IMR-90 (cell line): ENCODE data around the gene TMEM60. TPM values are rescaled to one million over a fixed set of nuclear protein-coding genes. Genes with fewer than 3 reads are reported as not detected.

ENCODE experiments used
- ATAC-seq: fragments of 200-7000 bp; cut with Tn5 transposase; 2 replicates; pipeline ENCODE4 v1.9.1; 2020; ENCODE audit warnings: low read depth, mild to moderate bottlenecking, moderate library complexity
- BruUV-seq: library from RNA; stranded (reverse); fragments of 400-500 nt; replicated peaks from 2 replicates; lab custom pipeline; 2021; lab: Mats Ljungman, UMichigan
- CTCF ChIA-PET: fragments of 300-600 bp; formaldehyde crosslinking; extraction: SDS; loops from one replicate; lab custom pipeline; 2021; ENCODE audit warnings: antibody characterized with exemption; lab: Yijun Ruan, JAX
- POLR2A ChIA-PET: fragments of 300-600 bp; sonication (Branson Sonifier 250); formaldehyde crosslinking; loops from one replicate; lab custom pipeline; 2022; ENCODE audit warnings: antibody characterized with exemption; ENCODE audit not compliant: unreplicated experiment; lab: Charles Lee
- DNase-seq: peaks from one replicate; pipeline ENCODE4 v3.0.0; 2013
- H2AFZ ChIP-seq: replicated peaks from 2 replicates; pipeline ENCODE3; 2013; ENCODE audit warnings: low read length, mild to moderate bottlenecking; ENCODE audit not compliant: poor library complexity
- H2AK5ac ChIP-seq: 2 replicates; pipeline ENCODE4 v1.6.1; 2013; ENCODE audit warnings: low read depth, low read length, inconsistent platforms
- H2AK9ac ChIP-seq: replicated peaks from 2 replicates; pipeline ENCODE3; 2013; ENCODE audit warnings: mild to moderate bottlenecking, low read depth, low read length, moderate library complexity; ENCODE audit not compliant: poor library complexity
- H2BK120ac ChIP-seq: 2 replicates; pipeline ENCODE4 v1.6.1; 2013; ENCODE audit warnings: low read depth, low read length, inconsistent platforms
- H2BK15ac ChIP-seq: 3 replicates; pipeline ENCODE4 v1.6.1; 2013; ENCODE audit warnings: low read depth, low read length, inconsistent platforms
- H2BK20ac ChIP-seq: 2 replicates; pipeline ENCODE4 v1.6.1; 2013; ENCODE audit warnings: low read depth, mild to moderate bottlenecking, inconsistent platforms, low read length, moderate library complexity
- H2BK5ac ChIP-seq: 2 replicates; pipeline ENCODE4 v1.6.1; 2013; ENCODE audit warnings: mild to moderate bottlenecking, low read depth, low read length, inconsistent platforms; ENCODE audit not compliant: poor library complexity, severe bottlenecking
- H3K14ac ChIP-seq: replicated peaks from 2 replicates; pipeline ENCODE4 v1.6.1; 2013; ENCODE audit warnings: low read depth, low read length, inconsistent platforms
- H3K18ac ChIP-seq: 2 replicates; pipeline ENCODE4 v1.6.1; 2013; ENCODE audit warnings: low read depth, low read length, control low read depth
- H3K23ac ChIP-seq: 2 replicates; pipeline ENCODE4 v1.6.1; 2013; ENCODE audit warnings: low read depth, low read length, inconsistent platforms
- H3K27ac ChIP-seq: 2 replicates; pipeline ENCODE4 v1.5.1; 2013; ENCODE audit warnings: mild to moderate bottlenecking, control low read depth, low read length; ENCODE audit not compliant: insufficient read depth
- H3K27me3 ChIP-seq: 2 replicates; pipeline ENCODE4 v1.6.1; 2013; ENCODE audit warnings: low read length; ENCODE audit not compliant: control insufficient read depth, insufficient read depth
- H3K36me3 ChIP-seq: 2 replicates; pipeline ENCODE4 v1.6.1; 2013; ENCODE audit warnings: low read length, mixed read lengths; ENCODE audit not compliant: control insufficient read depth, insufficient read depth
- H3K4ac ChIP-seq: 2 replicates; pipeline ENCODE4 v1.6.1; 2013; ENCODE audit warnings: low read depth, low read length, inconsistent platforms
- H3K4me1 ChIP-seq: 2 replicates; pipeline ENCODE4 v1.6.1; 2013; ENCODE audit warnings: low read length, mixed read lengths; ENCODE audit not compliant: control insufficient read depth, insufficient read depth
- H3K4me2 ChIP-seq: 2 replicates; pipeline ENCODE4 v1.6.1; 2013; ENCODE audit warnings: low read depth, mild to moderate bottlenecking, control low read depth, low read length, moderate library complexity
- H3K4me3 ChIP-seq: 2 replicates; pipeline ENCODE4 v1.5.1; 2013; ENCODE audit warnings: low read depth, mild to moderate bottlenecking, control low read depth, low read length, moderate library complexity; ENCODE audit not compliant: insufficient read depth
- H3K56ac ChIP-seq: 2 replicates; pipeline ENCODE4 v1.6.1; 2013; ENCODE audit warnings: low read length, inconsistent platforms; ENCODE audit not compliant: insufficient read depth; ENCODE audit errors: extremely low read depth
- H3K79me1 ChIP-seq, 2 experiments: 2 replicates each; pipeline ENCODE4 v1.6.1; 2013; ENCODE audit warnings: low read length in 2 of 2, inconsistent platforms in 1 of 2, low read depth in 1 of 2
- H3K9ac ChIP-seq: 2 replicates; pipeline ENCODE4 v1.6.1; 2013; ENCODE audit warnings: low read depth, low read length, control low read depth
- H3K9me1 ChIP-seq: 2 replicates; pipeline ENCODE4 v1.6.1; 2013; ENCODE audit warnings: low read length, inconsistent platforms; ENCODE audit not compliant: insufficient read depth
- H3K9me3 ChIP-seq: 2 replicates; pipeline ENCODE4 v1.6.1; 2013; ENCODE audit warnings: low read length; ENCODE audit not compliant: control insufficient read depth, insufficient read depth
- H4K20me1 ChIP-seq: 2 replicates; pipeline ENCODE4 v1.6.1; 2013; ENCODE audit warnings: low read length, inconsistent platforms; ENCODE audit not compliant: insufficient read depth
- H4K5ac ChIP-seq: 2 replicates; pipeline ENCODE4 v1.6.1; 2013; ENCODE audit warnings: mild to moderate bottlenecking, low read depth, low read length, control low read depth
- H4K8ac ChIP-seq, 2 experiments: 2 replicates each; pipeline ENCODE4 v1.6.1; 2013; ENCODE audit warnings: low read depth in 2 of 2, low read length in 2 of 2, control low read depth in 1 of 2, inconsistent platforms in 1 of 2
- H4K91ac ChIP-seq: 2 replicates; pipeline ENCODE4 v1.6.1; 2013; ENCODE audit warnings: low read depth, low read length, inconsistent platforms; ENCODE audit not compliant: insufficient read depth
- CHD1 ChIP-seq: IDR thresholded peaks from 2 replicates; pipeline ENCODE4 v1.6.1; 2012; ENCODE audit warnings: low read depth, low read length, improper control_type of control experiment
- MAFK ChIP-seq: IDR thresholded peaks from 2 replicates; pipeline ENCODE4 v1.6.1; 2012; ENCODE audit warnings: low read depth, low read length, improper control_type of control experiment
- WGBS, 2 experiments: methylation state at CpG; one replicate each; pipeline versions ENCODE4 v1.1.5 to v1.1.7; 2013; ENCODE audit warnings: missing lambda C conversion rate in 2 of 2; ENCODE audit not compliant: insufficient read length in 1 of 2; ENCODE audit errors: extremely low coverage in 2 of 2; 5-methylcytosine and 5-hydroxymethylcytosine counted together
- dilution Hi-C: fragments of 300-500 bp; cut with HindIII; formaldehyde crosslinking; loops from one replicate; pipeline ENCODE4 v1.14.3; 2018; ENCODE audit warnings: low sequenced_read_pairs; ENCODE audit not compliant: unreplicated experiment
- in situ Hi-C: fragments of 300-500 bp; cut with MboI; formaldehyde crosslinking; loops from 3 replicates; pipeline ENCODE4 v1.14.3; 2019; ENCODE audit warnings: low sequenced_read_pairs, inconsistent platforms, mixed read lengths
- intact Hi-C: fragments of 100-400 bp; cut with micrococcal nuclease; formaldehyde crosslinking; loops from 2 replicates; pipeline ENCODE4 v1.10.0; 2022
- polyA plus RNA-seq, 3 experiments: library from polyadenylated mRNA; depleted of rRNA; stranded (reverse); fragments of >200 nt; gene quantifications; 2 replicates each; pipeline ENCODE4 v1.2.3, GENCODE V29; 2012; ENCODE audit warnings: low replicate concordance in 1 of 3
- total RNA-seq: library from RNA; depleted of rRNA; stranded (reverse); fragments of >200 nt; gene quantifications from 2 replicates; pipeline ENCODE4 v1.2.3, GENCODE V29; 2012
- TF ChIP-seq, protein P1 (sequence below): fragments of 150-350 bp; IDR thresholded peaks from 2 replicates; pipeline ENCODE4 v1.6.1; 2017; ENCODE audit warnings: mild to moderate bottlenecking, antibody characterized with exemption, low read length, low read depth

Gene TMEM60
- total and polyA plus RNA-seq, 2 of the 4 experiments (the other 2 are of a cell fraction), result 9.9 to 17.2 TPM

DNA sequence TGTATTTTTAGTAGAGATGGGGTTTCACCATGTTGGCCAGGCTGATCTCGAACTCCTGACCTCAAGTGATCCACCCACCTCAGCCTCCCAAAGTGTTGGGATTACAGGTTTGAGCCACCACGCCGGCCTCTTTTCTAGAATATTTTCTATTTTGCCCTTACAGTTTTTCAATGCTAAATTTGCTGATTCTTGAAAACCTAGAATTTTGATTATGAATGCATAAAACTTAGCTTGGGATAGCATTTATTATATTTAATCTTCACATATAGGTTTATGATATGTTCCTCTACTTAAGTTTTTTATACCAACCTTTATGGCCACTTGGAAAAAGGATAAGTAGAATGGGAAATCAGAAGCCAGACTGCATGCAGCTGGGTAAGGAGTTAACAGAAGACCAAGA is 2.1 kb downstream of the TMEM60 start:
- POLR2A ChIA-PET, result interaction anchor here (0.6 kb wide), 1 partner anchor 9 kb away, joined by 4 read pairs; no protein-coding TSS in a partner anchor
- Histone ChIP-seq H3K79me1 (peaks cover 15 to 67% of the 10 kb centered on the region in 2 experiments), H4K20me1 (no peaks in the 10 kb centered on the region), H3K27me3 (no peaks in the 10 kb centered on the region), H3K14ac (no peak overlapping the region), H3K9me3 (no peaks in the 10 kb centered on the region), H2BK20ac (no peak overlapping the region), H2AK9ac (no peak overlapping the region), H3K9me1 (no peaks in the 10 kb centered on the region), H4K5ac (no peak overlapping the region), H4K91ac (no peak overlapping the region), H3K56ac (no peak overlapping the region), H3K36me3 (no peaks in the 10 kb centered on the region), H3K4me2 (no peak overlapping the region), H2BK5ac (no peak overlapping the region), H4K8ac (no peak overlapping the region), H3K23ac (no peak overlapping the region), H2BK15ac (no peak overlapping the region), H3K18ac (no peak overlapping the region), H3K27ac (no peak overlapping the region), H3K4me3 (no peak overlapping the region), H3K4me1 (peaks cover 6% of the 10 kb centered on the region; the same call in 1 of the 2 replicates), H2AK5ac (no peak overlapping the region), H2BK120ac (no peak overlapping the region), H3K9ac (no peak overlapping the region), H2AFZ (no peak overlapping the region), H3K4ac (no peak overlapping the region)
- DNase-seq, result no peak
- WGBS, 2 experiments, result no CpG with 5 or more reads among the region's 3 CpGs
- no TSS peak for BruUV-seq
- in situ Hi-C loops, result no loop called here
- CTCF ChIA-PET, result no interaction called here
- ATAC-seq, result no peak
- TF ChIP-seq CHD1 (no peak), MAFK (peak; percentile 27; the same call in 1 of the 2 replicates)
- TF ChIP-seq, protein P1, sequence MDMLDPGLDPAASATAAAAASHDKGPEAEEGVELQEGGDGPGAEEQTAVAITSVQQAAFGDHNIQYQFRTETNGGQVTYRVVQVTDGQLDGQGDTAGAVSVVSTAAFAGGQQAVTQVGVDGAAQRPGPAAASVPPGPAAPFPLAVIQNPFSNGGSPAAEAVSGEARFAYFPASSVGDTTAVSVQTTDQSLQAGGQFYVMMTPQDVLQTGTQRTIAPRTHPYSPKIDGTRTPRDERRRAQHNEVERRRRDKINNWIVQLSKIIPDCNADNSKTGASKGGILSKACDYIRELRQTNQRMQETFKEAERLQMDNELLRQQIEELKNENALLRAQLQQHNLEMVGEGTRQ, result no peak
- intact Hi-C loops, result loop anchor here (10.0 kb wide), 1 partner anchor 109 kb away; no protein-coding TSS in a partner anchor
- dilution Hi-C loops, result no loop called here
